ENCODE measurements around the gene FBXL16. TPM values are rescaled to one million over a fixed set of nuclear protein-coding genes. Genes with fewer than 3 reads are reported as not detected.

Gene FBXL16
- total RNA-seq, 2 donors from 2014 or later = 1.2 to 3.1 TPM

GRCh38 chr16:684071-684794 lies 21.4 kb downstream of the FBXL16 start, which contains the start of gene JMJD8:
TSS of gene JMJD8 (minus strand) at chr16:684334. CDS start at chr16:684319, 15 bp downstream.
- peak; percentile 69 for ATAC-seq
- DNase-seq = peak; percentile 97 to 99

GRCh38 chr16:683396-684070 lies 22.1 kb downstream of the FBXL16 start:
- ATAC-seq = no peak
- intact Hi-C loops (cut with DNase I, micrococcal nuclease) = no loop called here
- DNase-seq = no peak

More at GRCh38 chr16:684071-684794, 21.4 kb downstream of the FBXL16 start, which contains the start of gene JMJD8:
- intact Hi-C loops (cut with DNase I, micrococcal nuclease) = no loop called here

GRCh38 chr16:682493-683395 lies 22.9 kb downstream of the FBXL16 start:
- no peak for DNase-seq
- intact Hi-C loops (cut with DNase I, micrococcal nuclease) = no loop called here
- no peak for ATAC-seq

GRCh38 chr16:681746-682427 lies 23.7 kb downstream of the FBXL16 start:
- ATAC-seq = no peak
- intact Hi-C loops (cut with DNase I, micrococcal nuclease) = no loop called here
- no peak for DNase-seq

GRCh38 chr16:680967-681745 lies 24.4 kb downstream of the FBXL16 start:
- DNase-seq (peak in 1 of 2 donors; percentile 65), ATAC-seq (no peak)
- intact Hi-C loops (cut with DNase I, micrococcal nuclease) = no loop called here

DNA sequence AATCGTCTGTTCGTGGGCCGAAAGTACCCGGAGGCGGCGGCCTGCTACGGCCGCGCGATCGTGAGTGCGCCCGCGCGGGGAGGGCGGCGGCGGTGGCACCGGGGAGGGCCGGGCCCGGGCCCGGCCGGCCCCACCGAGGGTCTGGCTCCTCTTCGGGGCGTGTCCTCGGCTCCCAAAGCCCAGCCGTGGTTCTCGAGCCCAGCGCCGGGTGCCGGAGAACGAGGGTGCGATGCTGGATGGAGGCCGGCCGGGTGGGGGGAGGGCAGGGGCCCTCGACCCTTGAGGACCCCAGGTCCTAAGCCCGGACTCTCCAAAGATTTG lies 25.0 kb downstream of the FBXL16 start:
- ATAC-seq (no peak), DNase-seq (no peak)
- intact Hi-C loops (cut with DNase I, micrococcal nuclease) = no loop called here

GRCh38 chr16:679814-680624 lies 25.6 kb downstream of the FBXL16 start, which contains the start of gene STUB1:
TSS of gene STUB1 (plus strand) at chr16:680410. CDS start at chr16:680526, 116 bp downstream.
- intact Hi-C loops (cut with DNase I, micrococcal nuclease) = no loop called here
- peak; percentile 54 for ATAC-seq
- peak; percentile 85 to 91 for DNase-seq

DNA sequence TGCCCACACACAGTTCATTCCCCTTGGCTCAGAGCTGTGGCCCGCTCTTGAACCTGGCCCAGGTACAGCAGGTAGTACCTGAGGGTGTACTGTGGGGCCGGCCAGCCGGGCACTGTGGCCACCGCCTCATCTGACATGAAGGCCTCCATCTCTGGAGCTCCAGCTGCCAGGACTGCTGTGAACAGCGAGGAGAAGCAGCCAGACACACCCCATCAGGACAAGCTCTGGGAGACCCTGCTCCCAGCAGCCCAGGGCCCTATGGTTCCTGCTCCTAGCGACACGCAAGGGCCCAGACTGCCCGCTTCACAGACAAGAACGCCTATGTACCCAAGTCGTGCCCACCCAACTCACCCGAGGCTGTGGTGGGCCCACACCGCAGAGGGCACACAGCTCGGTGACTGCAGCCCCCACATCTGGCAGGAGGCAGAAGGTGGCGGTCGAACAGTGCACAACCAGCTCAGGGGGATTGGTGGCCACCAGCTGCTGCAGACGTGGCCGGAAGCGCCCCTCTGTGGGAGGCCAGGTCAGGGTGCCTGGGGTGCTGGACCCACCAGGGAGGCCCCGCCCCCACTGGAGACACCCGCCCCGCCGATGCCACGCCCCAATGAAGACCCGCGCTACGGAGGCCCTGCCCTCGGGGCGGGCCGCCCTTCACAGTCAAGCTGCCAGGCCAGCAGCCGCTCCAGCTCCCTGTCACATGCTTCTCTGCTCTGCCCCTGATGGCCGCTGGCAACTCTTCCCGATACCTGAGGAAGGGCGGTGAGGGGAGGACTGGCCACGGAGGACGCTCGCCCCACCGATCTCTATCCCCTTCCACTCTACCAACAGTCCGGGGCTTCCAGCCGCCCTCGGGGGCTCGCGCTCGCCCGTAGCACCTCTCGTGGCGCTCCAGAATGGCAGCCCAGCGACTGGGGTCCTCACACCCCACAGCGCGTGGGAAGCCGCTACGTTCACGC lies 26.5 kb downstream of the FBXL16 start:
- ATAC-seq (peak; percentile 22), DNase-seq (peak; percentile 77 to 87)
- intact Hi-C loops (cut with DNase I, micrococcal nuclease) = no loop called here

DNA sequence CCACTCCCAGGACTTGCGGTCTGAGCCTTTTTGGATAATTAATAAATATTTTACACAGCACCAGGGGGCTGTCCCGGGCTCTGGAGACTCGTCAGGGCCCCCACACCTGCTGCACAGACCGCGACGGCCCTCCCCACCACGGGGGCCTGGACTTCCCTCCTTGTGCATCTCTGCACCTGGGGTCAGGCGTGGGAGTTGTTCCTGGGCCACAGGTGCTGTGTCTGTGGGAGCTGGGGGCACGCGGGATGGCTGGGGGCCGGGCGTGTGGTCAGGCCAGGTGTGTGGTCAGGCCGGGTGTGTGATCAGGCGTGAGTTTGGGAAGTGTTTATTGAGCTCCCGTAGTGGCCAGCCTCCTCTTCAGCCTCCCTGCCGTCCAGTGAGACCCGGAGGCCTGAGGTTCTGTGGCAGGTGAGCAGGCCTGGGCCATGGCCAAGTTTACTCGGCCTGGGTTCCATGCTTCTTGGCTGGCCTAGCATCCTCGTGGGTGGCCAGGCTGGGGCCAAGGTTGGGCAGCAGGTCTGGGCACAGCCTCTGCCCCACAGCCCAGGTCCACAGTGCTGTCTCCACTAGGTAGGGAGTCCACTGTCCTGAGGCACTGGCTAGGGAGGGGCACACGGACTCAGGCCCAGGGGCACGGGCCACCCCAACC lies 27.3 kb downstream of the FBXL16 start:
- DNase-seq = no peak
- intact Hi-C loops (cut with DNase I, micrococcal nuclease) = no loop called here
- ATAC-seq = no peak

DNA sequence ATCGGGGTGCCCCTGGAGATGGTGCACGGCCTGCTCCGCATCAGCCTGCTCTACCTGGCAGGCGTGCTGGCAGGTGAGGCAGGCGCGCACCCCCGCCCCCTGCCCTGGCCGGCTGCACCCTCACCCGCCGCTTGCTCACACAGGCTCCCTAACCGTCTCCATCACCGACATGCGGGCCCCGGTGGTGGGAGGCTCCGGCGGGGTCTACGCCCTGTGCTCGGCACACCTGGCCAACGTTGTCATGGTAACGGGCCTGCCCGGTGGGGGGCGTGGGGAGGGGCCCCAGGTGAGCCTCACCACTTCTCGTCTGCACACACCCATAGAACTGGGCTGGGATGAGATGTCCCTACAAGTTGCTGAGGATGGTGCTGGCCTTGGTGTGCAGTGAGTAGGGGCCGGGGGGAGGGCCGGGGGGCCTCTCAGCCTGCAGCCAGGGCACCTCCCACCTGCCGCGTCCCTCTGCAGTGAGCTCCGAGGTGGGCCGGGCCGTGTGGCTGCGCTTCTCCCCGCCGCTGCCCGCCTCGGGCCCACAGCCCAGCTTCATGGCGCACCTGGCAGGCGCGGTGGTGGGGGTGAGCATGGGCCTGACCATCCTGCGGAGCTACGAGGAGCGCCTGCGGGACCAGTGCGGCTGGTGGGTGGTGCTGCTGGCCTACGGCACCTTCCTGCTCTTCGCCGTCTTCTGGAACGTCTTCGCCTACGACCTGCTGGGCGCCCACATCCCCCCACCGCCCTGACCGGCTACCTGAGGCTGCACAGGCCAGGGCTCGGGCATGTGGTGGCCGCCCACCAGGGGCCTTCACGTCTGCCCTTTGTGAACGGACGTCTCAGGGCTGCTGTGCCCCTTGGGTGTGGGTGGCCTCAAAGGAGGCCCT lies 28.0 kb downstream of the FBXL16 start:
- no peak for ATAC-seq
- DNase-seq = no peak
- intact Hi-C loops (cut with DNase I, micrococcal nuclease) = no loop called here

- intact Hi-C loops (cut with DNase I, micrococcal nuclease) = no loop called here
- ATAC-seq (peak; percentile 65), DNase-seq (peak; percentile 92 to 94)
These were observed 28.7 kb downstream of the FBXL16 start for GRCh38 chr16:676913-677312.

DNA sequence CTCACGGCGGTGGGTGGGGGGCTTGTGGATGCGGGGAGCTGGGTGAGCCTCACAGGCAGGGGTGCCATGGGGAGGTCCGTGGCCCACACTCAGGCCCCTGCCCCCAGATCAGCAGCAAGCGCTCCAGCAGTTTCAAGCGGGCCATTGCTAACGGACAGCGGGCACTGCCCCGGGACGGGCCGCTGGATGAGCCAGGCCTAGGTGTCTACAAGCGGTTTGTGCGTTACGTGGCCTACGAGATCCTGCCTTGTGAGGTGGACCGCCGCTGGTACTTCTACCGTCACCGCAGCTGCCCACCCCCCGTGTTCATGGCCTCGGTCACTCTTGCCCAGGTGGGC lies 29.1 kb downstream of the FBXL16 start:
- DNase-seq = no peak
- ATAC-seq = no peak
- intact Hi-C loops (cut with DNase I, micrococcal nuclease) = no loop called here

DNA sequence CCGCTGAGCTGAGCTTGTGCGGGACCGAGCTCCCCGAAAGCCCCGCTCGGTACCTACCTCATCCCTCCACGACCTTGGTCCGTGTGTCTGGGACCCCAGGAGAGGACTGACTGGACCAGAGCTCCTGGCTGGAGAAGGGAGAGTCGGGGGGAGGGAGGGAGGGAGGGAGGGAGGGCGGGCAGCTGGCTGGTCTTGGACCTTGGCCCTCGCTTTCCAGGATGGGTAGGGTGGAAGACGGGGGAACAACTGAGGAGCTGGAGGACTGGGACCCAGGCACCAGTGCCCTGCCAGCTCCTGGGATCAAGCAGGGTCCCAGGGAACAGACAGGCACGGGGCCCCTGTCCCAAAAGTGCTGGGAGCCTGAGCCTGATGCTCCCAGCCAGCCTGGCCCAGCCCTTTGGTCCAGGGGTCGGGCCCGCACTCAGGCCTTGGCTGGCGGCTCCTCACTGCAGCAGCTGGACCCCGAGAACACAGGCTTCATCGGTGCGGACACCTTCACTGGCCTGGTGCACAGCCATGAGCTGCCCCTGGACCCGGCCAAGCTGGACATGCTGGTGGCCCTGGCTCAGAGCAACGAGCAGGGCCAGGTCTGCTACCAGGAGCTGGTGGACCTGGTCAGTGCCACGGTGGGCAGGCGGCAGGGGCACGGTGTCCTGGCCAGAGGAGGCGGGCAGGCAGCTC lies 29.6 kb downstream of the FBXL16 start:
- intact Hi-C loops (cut with DNase I, micrococcal nuclease) = no loop called here
- ATAC-seq = peak; percentile 17
- no peak for DNase-seq
